ENCODE results near the gene SEPTIN8.

Gene SEPTIN8

GRCh38 chr5:132766806-132767055, 10.3 kb downstream of the SEPTIN8 start:
- in situ Hi-C loops (cut with HindIII; ENCODE audit: low pct_ligation_motif_present, low sequenced_read_pairs): no loop called here
- no peak overlapping the region for H3K27ac ChIP-seq
- no peak for TF ChIP-seq CTCF (IDR thresholded peaks at IDR 0.05; ENCODE audit: low read depth, low read length, missing control alignments)
- no peaks in the 10 kb centered on the region for H3K27me3 ChIP-seq (replicated peaks)
- no peak for DNase-seq
- H3K36me3 ChIP-seq (replicated peaks): peaks cover 23% of the 10 kb centered on the region
- no peak overlapping the region for H3K4me3 ChIP-seq (ENCODE audit: low read depth, low read length)

GRCh38 chr5:132766020-132766805, 10.8 kb downstream of the SEPTIN8 start:
- H3K27ac ChIP-seq: no peak overlapping the region
- H3K36me3 ChIP-seq (replicated peaks): peaks cover 26% of the 10 kb centered on the region
- H3K27me3 ChIP-seq (replicated peaks): no peaks in the 10 kb centered on the region
- no peak for TF ChIP-seq CTCF (IDR thresholded peaks at IDR 0.05; ENCODE audit: low read depth, low read length, missing control alignments)
- in situ Hi-C loops (cut with HindIII; ENCODE audit: low pct_ligation_motif_present, low sequenced_read_pairs): no loop called here
- no peak for DNase-seq
- no peak overlapping the region for H3K4me3 ChIP-seq (ENCODE audit: low read depth, low read length)

- peaks cover 29% of the 10 kb centered on the region for H3K36me3 ChIP-seq (replicated peaks)
- no peak for TF ChIP-seq CTCF (IDR thresholded peaks at IDR 0.05; ENCODE audit: low read depth, low read length, missing control alignments)
- in situ Hi-C loops (cut with HindIII; ENCODE audit: low pct_ligation_motif_present, low sequenced_read_pairs): no loop called here
Observed at GRCh38 chr5:132765311-132766019, 11.6 kb downstream of the SEPTIN8 start.

GRCh38 chr5:132764671-132765238, 12.3 kb downstream of the SEPTIN8 start:
- no peak for DNase-seq
- Histone ChIP-seq H3K4me3 (ENCODE audit: low read depth, low read length) (no peak overlapping the region), H3K36me3 (replicated peaks) (peaks cover 34% of the 10 kb centered on the region), H3K27me3 (replicated peaks) (no peaks in the 10 kb centered on the region), H3K27ac (no peak overlapping the region)
- in situ Hi-C loops (cut with HindIII; ENCODE audit: low pct_ligation_motif_present, low sequenced_read_pairs): no loop called here
- no peak for TF ChIP-seq CTCF (IDR thresholded peaks at IDR 0.05; ENCODE audit: low read depth, low read length, missing control alignments)

More at GRCh38 chr5:132765311-132766019, 11.6 kb downstream of the SEPTIN8 start:
- no peaks in the 10 kb centered on the region for H3K27me3 ChIP-seq (replicated peaks)
- H3K4me3 ChIP-seq (ENCODE audit: low read depth, low read length): no peak overlapping the region
- DNase-seq: no peak
- H3K27ac ChIP-seq: no peak overlapping the region

- in situ Hi-C loops (cut with HindIII; ENCODE audit: low pct_ligation_motif_present, low sequenced_read_pairs): no loop called here
- Histone ChIP-seq H3K36me3 (replicated peaks) (peaks cover 41% of the 10 kb centered on the region), H3K4me3 (ENCODE audit: low read depth, low read length) (no peak overlapping the region)
Observed at GRCh38 chr5:132764051-132764450, 13.0 kb downstream of the SEPTIN8 start.

More at GRCh38 chr5:132764051-132764450, 13.0 kb downstream of the SEPTIN8 start:
- H3K27me3 ChIP-seq (replicated peaks): no peaks in the 10 kb centered on the region
- no peak for TF ChIP-seq CTCF (IDR thresholded peaks at IDR 0.05; ENCODE audit: low read depth, low read length, missing control alignments)
- H3K27ac ChIP-seq: no peak overlapping the region
- no peak for DNase-seq
